Thyroid gland (tissue), 4 donors: Measurements from ENCODE around the gene TTC33. TPM values are rescaled to one million over a fixed set of nuclear protein-coding genes. Genes with fewer than 3 reads are reported as not detected.

ENCODE experiments used
- DNase-seq, 2 donors: peaks; one replicate each; pipeline ENCODE4 v3.0.0-alpha.2; 2019
- H3K27ac ChIP-seq, 3 donors: fragments of 200-600 bp; sonication (generic); 1 replicate in 2 of 3; 2 replicates in 1 of 3; pipeline ENCODE4 v1.5.1; 2016 to 2019; ENCODE audit warnings: mild to moderate bottlenecking in 1 of 3, moderate library complexity in 1 of 3
- H3K27me3 ChIP-seq: fragments of 200-600 bp; sonication (generic); one replicate; pipeline ENCODE4 v1.5.1; 2019
- H3K36me3 ChIP-seq, 2 donors: fragments of 200-600 bp; sonication (generic); one replicate each; pipeline ENCODE4 v1.5.1; 2016 to 2019
- H3K4me1 ChIP-seq, 2 donors: fragments of 200-600 bp; sonication (generic); one replicate each; pipeline ENCODE4 v1.5.1; 2017 to 2019
- H3K4me3 ChIP-seq, 3 donors: fragments of 200-600 bp; sonication (generic); replicated peaks in 1 of 3; 1 replicate in 2 of 3; 2 replicates in 1 of 3; pipeline ENCODE4 v1.5.1; 2016; ENCODE audit warnings: mild to moderate bottlenecking in 1 of 3
- H3K9me3 ChIP-seq: fragments of 200-600 bp; sonication (generic); one replicate; pipeline ENCODE4 v1.5.1; 2017
- POLR2A ChIP-seq, 2 donors: fragments of 450-650 bp; IDR thresholded peaks; one replicate each; pipeline ENCODE4 v1.6.1; 2017; ENCODE audit warnings: antibody characterized with exemption in 2 of 2, mild to moderate bottlenecking in 2 of 2, moderate library complexity in 1 of 2
- WGBS, 2 donors: methylation state at CpG; one replicate each; pipeline ENCODE4 v1.1.5; 2017; 5-methylcytosine and 5-hydroxymethylcytosine counted together
- intact Hi-C: fragments of 100-400 bp; cut with DNase I; formaldehyde crosslinking; loops from one replicate; pipeline ENCODE4 v1.15.1; 2023
- total RNA-seq, 4 donors: library from RNA; depleted of rRNA; stranded (reverse); fragments of >200 nt; gene quantifications; one replicate each; pipeline ENCODE4 v1.2.3, GENCODE V29; 2016
- TF ChIP-seq, protein P1 (sequence below), 6 experiments: fragments of 200-600 bp in 3 of 6; fragments of 450-650 bp in 3 of 6; sonication (generic) in 3 of 6; IDR thresholded peaks; one replicate each; pipeline ENCODE4 v1.5.1; 2016 to 2019; ENCODE audit warnings: antibody characterized with exemption in 6 of 6, mild to moderate bottlenecking in 2 of 6, inconsistent platforms in 1 of 6, moderate library complexity in 1 of 6

TTC33 gene
- total RNA-seq, 4 donors from 2014 or later: 18.7 to 35.2 (median 24.9) TPM

DNA sequence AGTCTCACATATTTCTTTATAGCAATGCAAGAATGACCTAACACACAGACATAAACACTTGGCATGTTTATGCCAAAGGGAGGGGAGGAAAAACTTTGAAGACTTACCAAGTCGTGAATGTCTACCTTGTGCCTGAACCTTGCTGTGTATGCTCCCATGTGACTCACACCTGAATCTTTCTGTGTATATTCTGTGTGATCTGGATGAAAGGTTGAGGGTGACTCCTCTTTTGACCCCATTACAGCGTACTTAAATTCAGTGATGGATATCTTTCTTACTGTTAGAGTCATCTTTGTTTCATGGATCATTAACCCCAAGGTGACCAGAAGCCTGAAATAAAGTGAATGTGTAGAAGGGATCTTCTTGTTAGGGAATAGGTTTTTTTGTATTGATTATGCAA lies 129.0 kb downstream of the TTC33 start:
- no peak overlapping the region for H3K27ac ChIP-seq
- H3K9me3 ChIP-seq: no peaks in the 10 kb centered on the region
- H3K36me3 ChIP-seq: no peaks in the 10 kb centered on the region
- DNase-seq: no peak
- TF ChIP-seq POLR2A (IDR thresholded peaks at IDR 0.05): no peak
- TF ChIP-seq, protein P1, sequence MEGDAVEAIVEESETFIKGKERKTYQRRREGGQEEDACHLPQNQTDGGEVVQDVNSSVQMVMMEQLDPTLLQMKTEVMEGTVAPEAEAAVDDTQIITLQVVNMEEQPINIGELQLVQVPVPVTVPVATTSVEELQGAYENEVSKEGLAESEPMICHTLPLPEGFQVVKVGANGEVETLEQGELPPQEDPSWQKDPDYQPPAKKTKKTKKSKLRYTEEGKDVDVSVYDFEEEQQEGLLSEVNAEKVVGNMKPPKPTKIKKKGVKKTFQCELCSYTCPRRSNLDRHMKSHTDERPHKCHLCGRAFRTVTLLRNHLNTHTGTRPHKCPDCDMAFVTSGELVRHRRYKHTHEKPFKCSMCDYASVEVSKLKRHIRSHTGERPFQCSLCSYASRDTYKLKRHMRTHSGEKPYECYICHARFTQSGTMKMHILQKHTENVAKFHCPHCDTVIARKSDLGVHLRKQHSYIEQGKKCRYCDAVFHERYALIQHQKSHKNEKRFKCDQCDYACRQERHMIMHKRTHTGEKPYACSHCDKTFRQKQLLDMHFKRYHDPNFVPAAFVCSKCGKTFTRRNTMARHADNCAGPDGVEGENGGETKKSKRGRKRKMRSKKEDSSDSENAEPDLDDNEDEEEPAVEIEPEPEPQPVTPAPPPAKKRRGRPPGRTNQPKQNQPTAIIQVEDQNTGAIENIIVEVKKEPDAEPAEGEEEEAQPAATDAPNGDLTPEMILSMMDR (IDR thresholded peaks at IDR 0.05): no peak
- WGBS, 2 donors: 85 to 86% methylated on average over 2 of the region's 2 CpGs
- intact Hi-C loops: no loop called here
- no peaks in the 10 kb centered on the region for H3K27me3 ChIP-seq
- H3K4me1 ChIP-seq: no peaks in the 10 kb centered on the region
- H3K4me3 ChIP-seq: no peak overlapping the region

DNA sequence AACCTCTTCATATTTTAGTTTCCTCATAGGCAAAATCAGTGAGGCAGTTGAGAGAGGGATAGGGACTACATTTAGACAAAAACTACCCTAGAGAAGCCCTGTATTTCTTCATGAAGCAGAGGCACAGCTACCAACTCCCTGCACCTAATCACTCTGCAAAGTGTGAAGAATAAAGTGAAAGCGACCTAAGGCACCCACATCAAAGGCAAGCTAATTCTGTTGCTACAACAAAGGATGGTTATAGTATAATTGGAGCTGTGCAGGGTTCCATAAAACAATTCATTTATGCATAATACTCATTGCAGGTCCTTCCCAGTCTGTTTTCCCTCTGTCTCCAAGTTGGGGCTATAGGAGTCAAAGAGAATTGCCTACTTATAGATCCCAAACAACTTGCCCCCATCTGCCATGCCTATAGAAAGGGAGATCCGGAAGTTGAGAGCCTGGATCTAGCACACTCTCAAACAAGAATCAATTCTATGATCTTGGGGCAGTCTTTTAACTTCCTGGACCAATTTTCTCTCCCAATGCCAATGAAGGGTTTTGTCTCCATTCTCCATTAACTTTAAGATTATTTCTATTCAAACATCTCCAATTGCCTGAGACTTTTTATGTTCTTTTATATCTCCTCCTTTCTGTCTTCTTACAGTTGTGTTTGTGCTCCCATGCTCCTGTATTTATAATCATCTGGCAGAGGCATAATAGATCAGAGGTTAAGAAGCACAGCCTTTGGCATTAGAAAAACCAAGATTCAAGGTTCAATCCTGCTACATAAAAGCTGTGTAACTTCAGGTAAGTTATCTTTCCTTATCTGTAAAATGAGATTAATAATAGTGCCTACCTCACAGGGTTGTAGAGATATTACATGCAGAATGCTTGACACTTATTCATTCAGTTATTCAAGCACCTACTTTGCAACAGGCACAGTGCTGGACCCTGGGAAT lies 132.0 kb downstream of the TTC33 start:
- WGBS, 2 donors: 83% methylated on average over 2 of the region's 2 CpGs
- TF ChIP-seq, protein P1 (IDR thresholded peaks at IDR 0.05): no peak
- no peak for TF ChIP-seq POLR2A (IDR thresholded peaks at IDR 0.05)
- H3K36me3 ChIP-seq: no peaks in the 10 kb centered on the region
- no peak overlapping the region for H3K4me3 ChIP-seq
- intact Hi-C loops: no loop called here
- H3K27me3 ChIP-seq: no peaks in the 10 kb centered on the region
- no peak for DNase-seq
- no peak overlapping the region for H3K27ac ChIP-seq
- H3K4me1 ChIP-seq: no peaks in the 10 kb centered on the region
- H3K9me3 ChIP-seq: no peaks in the 10 kb centered on the region

DNA sequence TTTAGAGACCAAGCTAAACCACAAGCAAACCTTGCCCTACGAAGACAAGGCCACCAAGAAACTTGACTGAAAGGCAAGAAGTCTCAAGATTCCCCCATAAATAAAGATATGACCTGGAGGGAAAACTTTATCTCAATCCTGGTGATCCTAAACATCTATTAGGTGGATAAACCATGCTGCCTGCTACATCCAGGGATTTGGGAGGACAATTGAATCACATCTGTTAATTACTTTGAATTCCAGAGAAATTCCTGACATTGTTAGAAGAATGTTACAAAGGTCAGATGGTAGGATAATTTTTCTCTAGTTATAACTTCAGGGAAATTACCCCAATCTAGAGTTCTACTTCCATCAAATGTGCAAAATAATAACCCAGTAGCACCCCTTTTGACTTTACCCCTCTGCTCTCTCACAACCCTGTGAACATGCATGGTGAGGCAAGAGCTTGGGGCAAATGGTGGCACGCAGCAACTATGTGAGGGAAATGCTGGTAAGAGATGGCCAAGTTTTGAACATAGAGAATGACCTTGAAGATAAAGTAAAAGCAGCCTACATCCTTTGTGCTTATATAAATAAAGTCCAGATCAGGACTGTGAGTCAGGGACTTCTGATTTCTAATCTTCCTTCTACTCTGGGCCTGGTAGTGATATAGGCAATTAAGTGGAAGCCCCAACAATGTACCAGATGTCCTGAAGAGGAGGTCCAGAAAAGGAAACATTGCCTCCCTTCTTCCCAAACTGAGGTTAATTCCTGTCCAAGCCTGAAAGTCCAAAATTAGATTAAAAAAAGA lies 133.1 kb downstream of the TTC33 start:
- TF ChIP-seq, protein P1 (IDR thresholded peaks at IDR 0.05): no peak
- TF ChIP-seq POLR2A (IDR thresholded peaks at IDR 0.05): no peak
- H3K4me1 ChIP-seq: no peaks in the 10 kb centered on the region
- intact Hi-C loops: no loop called here
- DNase-seq: no peak
- WGBS, 2 donors: 72 to 92% methylated on average over 2 of the region's 2 CpGs
- no peaks in the 10 kb centered on the region for H3K36me3 ChIP-seq
- H3K27ac ChIP-seq: no peak overlapping the region
- H3K9me3 ChIP-seq: no peaks in the 10 kb centered on the region
- no peaks in the 10 kb centered on the region for H3K27me3 ChIP-seq
- no peak overlapping the region for H3K4me3 ChIP-seq

DNA sequence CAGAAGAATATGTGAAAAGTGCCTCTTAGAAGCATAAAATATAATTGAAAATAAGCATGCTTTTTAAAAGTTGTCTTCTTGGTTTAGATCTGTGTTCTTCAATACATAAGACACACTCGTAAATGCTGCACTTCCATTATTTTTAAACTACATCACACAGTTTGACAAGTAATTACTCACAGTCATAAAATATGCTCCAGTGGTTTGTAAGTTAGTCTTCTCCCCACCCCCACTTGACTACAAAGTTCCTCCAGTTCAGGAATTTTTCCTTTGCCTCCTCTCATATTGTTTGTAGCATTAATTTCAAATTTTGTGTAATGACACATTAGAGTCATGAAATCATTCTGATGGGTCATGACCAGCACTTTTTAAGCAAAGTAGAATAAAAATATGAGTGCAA lies 136.3 kb downstream of the TTC33 start:
- TF ChIP-seq, protein P1 (IDR thresholded peaks at IDR 0.05): no peak
- no peak for TF ChIP-seq POLR2A (IDR thresholded peaks at IDR 0.05)
- Histone ChIP-seq H3K27me3 (no peaks in the 10 kb centered on the region), H3K4me1 (no peaks in the 10 kb centered on the region), H3K4me3 (no peak overlapping the region), H3K9me3 (no peaks in the 10 kb centered on the region), H3K27ac (no peak overlapping the region), H3K36me3 (no peaks in the 10 kb centered on the region)
- 89 to 90% methylated on average over 1 of the region's 1 CpG for WGBS, 2 donors
- intact Hi-C loops: no loop called here
- DNase-seq: no peak

DNA sequence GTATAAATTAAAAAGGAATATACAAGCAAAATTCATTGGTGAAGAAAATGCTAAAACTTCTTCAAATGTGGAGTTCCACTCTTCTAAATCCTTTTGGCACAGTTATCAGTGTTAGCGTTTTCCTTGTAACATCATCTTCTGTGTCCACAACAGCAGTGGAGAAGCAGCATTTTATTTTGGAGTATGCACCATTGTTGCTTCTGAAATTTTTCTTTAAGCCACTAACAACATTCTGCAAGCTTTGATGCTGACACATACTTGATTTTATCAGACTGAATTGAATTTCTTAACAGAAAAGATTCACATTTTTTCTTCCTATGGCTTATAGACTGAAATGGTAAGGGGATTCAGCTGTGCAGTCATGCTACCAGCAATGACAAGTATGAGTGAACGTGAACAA lies 136.8 kb downstream of the TTC33 start:
- intact Hi-C loops: no loop called here
- TF ChIP-seq, protein P1 (IDR thresholded peaks at IDR 0.05): no peak
- no peak for DNase-seq
- Histone ChIP-seq H3K4me3 (no peak overlapping the region), H3K9me3 (no peaks in the 10 kb centered on the region), H3K27me3 (no peaks in the 10 kb centered on the region), H3K36me3 (no peaks in the 10 kb centered on the region), H3K4me1 (no peaks in the 10 kb centered on the region), H3K27ac (no peak overlapping the region)
- WGBS, 2 donors: 84 to 86% methylated on average over 2 of the region's 2 CpGs
